NT2/D1 (cell line): ENCODE data around the gene CASQ2.

Source experiments
- SUZ12 ChIP-seq: IDR thresholded peaks from 2 replicates; pipeline ENCODE4 v1.6.1; 2011; ENCODE audit not compliant: insufficient read length, insufficient read depth; ENCODE audit errors: extremely low read depth
- YY1 ChIP-seq: IDR thresholded peaks from 2 replicates; pipeline ENCODE4 v1.6.1; 2011; ENCODE audit not compliant: insufficient read length, insufficient read depth
- ZNF274 ChIP-seq: IDR thresholded peaks from 2 replicates; pipeline ENCODE4 v1.6.1; 2011; ENCODE audit warnings: mild to moderate bottlenecking, low read depth, low read length

GRCh38 chr1:115732316-115732715, 36.2 kb downstream of the CASQ2 start:
- TF ChIP-seq YY1 (no peak), ZNF274 (no peak), SUZ12 (no peak)
